ELR (cell line): Measurements from ENCODE around the gene MUC13.

Experiments used
- DNase-seq: peaks from one replicate; pipeline ENCODE4 v3.0.0-alpha.2; 2015; ENCODE audit warnings: low read depth

MUC13 gene

GRCh38 chr3:124950026-124950425 lies 15.5 kb upstream of the MUC13 start:
- no peak for DNase-seq

GRCh38 chr3:124942613-124943012 lies 8.1 kb upstream of the MUC13 start:
- DNase-seq = no peak

GRCh38 chr3:124941771-124942170 lies 7.2 kb upstream of the MUC13 start:
- DNase-seq = no peak

GRCh38 chr3:124939661-124940060 lies 5.1 kb upstream of the MUC13 start:
- DNase-seq = no peak

- DNase-seq = no peak
These were observed 4.3 kb upstream of the MUC13 start for GRCh38 chr3:124938896-124939295.

GRCh38 chr3:124937049-124937448 lies 2.5 kb upstream of the MUC13 start:
- DNase-seq = no peak

- no peak for DNase-seq
These were observed 1.4 kb upstream of the MUC13 start for GRCh38 chr3:124935794-124936542.

GRCh38 chr3:124935264-124935663 lies 713 bp upstream of the MUC13 start:
- no peak for DNase-seq

GRCh38 chr3:124928333-124929202 lies 6.0 kb downstream of the MUC13 start:
- DNase-seq = peak; percentile 80

GRCh38 chr3:124927574-124928045 lies 6.9 kb downstream of the MUC13 start:
- DNase-seq = no peak

GRCh38 chr3:124926426-124927101 lies 8.0 kb downstream of the MUC13 start:
- DNase-seq = peak; percentile 36

GRCh38 chr3:124924741-124925140 lies 9.8 kb downstream of the MUC13 start:
- DNase-seq = peak; percentile 39

- peak; percentile 41 for DNase-seq
These were observed 10.7 kb downstream of the MUC13 start for GRCh38 chr3:124923833-124924232.

GRCh38 chr3:124920718-124921117 lies 13.8 kb downstream of the MUC13 start:
- no peak for DNase-seq

- DNase-seq = no peak
These were observed 14.8 kb downstream of the MUC13 start for GRCh38 chr3:124919756-124920155.

GRCh38 chr3:124918524-124918923 lies 16.0 kb downstream of the MUC13 start:
- DNase-seq = no peak

- no peak for DNase-seq
These were observed 17.6 kb downstream of the MUC13 start for GRCh38 chr3:124916837-124917409.

GRCh38 chr3:124915254-124915653 lies 19.3 kb downstream of the MUC13 start:
- no peak for DNase-seq

- DNase-seq = no peak
These were observed 26.6 kb downstream of the MUC13 start for GRCh38 chr3:124907957-124908356.

GRCh38 chr3:124904835-124905492 lies 29.6 kb downstream of the MUC13 start:
- no peak for DNase-seq
